ENCODE results near the gene RBM39.

Gene RBM39

DNA sequence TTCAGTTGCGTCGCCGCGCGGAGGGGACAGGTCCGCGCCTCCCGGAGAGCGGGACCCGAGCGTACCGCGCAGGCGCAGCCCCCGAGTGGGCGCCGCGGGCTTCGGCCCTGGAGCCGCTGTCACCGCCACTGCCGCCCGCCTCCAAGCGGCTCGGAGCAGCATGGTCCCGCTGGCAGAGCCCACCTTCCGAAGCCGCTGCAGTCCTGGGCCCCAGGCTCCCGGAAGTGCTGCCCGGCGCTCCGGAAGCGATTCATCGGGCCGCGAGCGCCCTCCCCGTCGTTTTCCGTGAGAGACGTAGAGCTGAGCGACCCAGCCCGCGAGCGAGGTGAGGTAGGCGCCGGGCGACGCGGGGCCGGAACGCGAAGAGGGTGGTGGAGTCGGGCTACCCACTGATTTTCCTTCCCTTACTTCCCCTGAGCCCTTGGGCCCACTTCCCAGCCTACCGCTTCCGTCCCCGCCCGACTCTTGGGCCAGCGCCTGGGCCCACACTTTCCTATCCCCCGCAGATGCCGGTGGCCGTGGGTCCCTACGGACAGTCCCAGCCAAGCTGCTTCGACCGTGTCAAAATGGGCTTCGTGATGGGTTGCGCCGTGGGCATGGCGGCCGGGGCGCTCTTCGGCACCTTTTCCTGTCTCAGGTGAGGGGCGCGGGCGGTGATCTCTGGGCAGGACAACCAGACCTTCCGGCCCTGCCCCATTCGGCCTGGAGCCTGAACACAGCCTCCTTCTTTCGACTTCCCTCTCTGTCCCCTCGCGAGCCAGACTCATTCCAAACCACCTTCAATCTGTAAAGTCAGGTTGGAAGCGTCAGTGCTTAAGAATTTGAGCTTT is 42.7 kb downstream of the RBM39 start, which contains the start of the genes NFS1 and ROMO1:
Gene NFS1 (minus strand): TSS at position 226 of the 830 bp plus-strand sequence. CDS start 64 bp downstream, at position 162.
Gene ROMO1 (plus strand): TSS at position 279 of the 830 bp plus-strand sequence. CDS start 228 bp downstream, at position 507.
- Histone ChIP-seq H3K27me3 (ENCODE audit: insufficient read depth, low read depth) (no peaks in the 10 kb centered on the region), H3K27ac (peak within 1 kb of the TSS; percentile 71), H3K4me2 (peak within 1 kb of the TSS; percentile 50), H3K4me1 (ENCODE audit: low read depth, poor library complexity, severe bottlenecking) (peaks cover 46% of the 10 kb centered on the region), H3K79me2 (ENCODE audit: insufficient read depth, low read depth) (peaks cover 29% of the 10 kb centered on the region; the same call in 1 of the 2 replicates), H3K36me3 (ENCODE audit: insufficient read depth) (peaks cover 13% of the 10 kb centered on the region; the same call in 1 of the 2 replicates), H2AFZ (ENCODE audit: low read depth) (peak within 1 kb of the TSS; percentile 89), H4K20me1 (ENCODE audit: insufficient read depth) (no peaks in the 10 kb centered on the region), H3K9ac (peak within 1 kb of the TSS; percentile 83), H3K4me3 (IDR thresholded peaks at IDR 0.05; ENCODE audit: insufficient read depth, low read depth, low read length) (no peak within 1 kb of the TSS)
- TF ChIP-seq, protein P1, sequence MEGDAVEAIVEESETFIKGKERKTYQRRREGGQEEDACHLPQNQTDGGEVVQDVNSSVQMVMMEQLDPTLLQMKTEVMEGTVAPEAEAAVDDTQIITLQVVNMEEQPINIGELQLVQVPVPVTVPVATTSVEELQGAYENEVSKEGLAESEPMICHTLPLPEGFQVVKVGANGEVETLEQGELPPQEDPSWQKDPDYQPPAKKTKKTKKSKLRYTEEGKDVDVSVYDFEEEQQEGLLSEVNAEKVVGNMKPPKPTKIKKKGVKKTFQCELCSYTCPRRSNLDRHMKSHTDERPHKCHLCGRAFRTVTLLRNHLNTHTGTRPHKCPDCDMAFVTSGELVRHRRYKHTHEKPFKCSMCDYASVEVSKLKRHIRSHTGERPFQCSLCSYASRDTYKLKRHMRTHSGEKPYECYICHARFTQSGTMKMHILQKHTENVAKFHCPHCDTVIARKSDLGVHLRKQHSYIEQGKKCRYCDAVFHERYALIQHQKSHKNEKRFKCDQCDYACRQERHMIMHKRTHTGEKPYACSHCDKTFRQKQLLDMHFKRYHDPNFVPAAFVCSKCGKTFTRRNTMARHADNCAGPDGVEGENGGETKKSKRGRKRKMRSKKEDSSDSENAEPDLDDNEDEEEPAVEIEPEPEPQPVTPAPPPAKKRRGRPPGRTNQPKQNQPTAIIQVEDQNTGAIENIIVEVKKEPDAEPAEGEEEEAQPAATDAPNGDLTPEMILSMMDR (conservative IDR thresholded peaks at IDR 0.05; ENCODE audit: low read depth, low read length): peak; percentile 27

DNA sequence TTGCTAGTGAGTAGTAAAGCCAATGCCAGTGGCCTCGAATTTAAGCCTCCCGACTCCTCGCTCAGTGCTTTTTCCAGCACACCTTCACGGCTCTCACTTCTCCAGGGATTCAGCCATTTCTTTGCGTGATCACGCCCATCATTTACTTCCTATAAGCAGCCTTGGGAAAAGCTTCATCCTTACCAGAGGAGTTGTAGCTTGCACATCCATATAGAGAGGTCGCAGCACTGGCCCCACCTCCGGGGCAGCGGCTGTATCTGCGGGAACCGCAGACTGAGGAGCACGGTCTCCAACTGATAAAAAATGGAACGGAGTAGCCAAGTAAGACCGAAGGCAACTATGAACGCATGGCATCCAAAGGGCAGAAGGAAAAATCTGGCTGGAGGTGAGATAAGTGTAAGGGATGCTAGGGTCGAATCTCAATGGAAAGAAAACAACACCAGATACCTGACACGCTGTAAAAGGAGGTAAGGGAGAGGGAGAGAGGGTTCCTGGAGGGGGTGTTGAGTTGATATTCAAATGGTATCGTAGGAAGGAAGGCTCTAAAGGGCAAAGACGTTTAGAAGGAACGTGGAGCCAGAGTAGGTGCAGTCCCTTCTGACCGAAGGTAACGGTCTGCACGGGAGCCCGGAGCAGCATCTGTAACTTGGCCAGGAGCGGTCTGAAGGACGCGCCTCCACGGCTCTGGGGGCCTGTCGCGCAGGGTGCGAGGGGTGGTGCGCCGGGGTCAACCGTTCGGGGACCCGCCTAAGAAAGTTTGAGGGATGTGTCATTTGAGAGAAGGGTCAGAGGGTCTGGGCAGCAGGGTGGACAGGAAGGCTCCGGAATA is 43.5 kb downstream of the RBM39 start:
- Histone ChIP-seq H3K9ac (peak overlapping the region; percentile 83), H3K4me2 (peak overlapping the region; percentile 50), H4K20me1 (ENCODE audit: insufficient read depth) (no peaks in the 10 kb centered on the region), H2AFZ (ENCODE audit: low read depth) (peak overlapping the region; percentile 89), H3K27me3 (ENCODE audit: insufficient read depth, low read depth) (no peaks in the 10 kb centered on the region), H3K79me2 (ENCODE audit: insufficient read depth, low read depth) (peaks cover 29% of the 10 kb centered on the region; the same call in 1 of the 2 replicates), H3K36me3 (ENCODE audit: insufficient read depth) (peaks cover 6% of the 10 kb centered on the region; the same call in 1 of the 2 replicates), H3K4me3 (IDR thresholded peaks at IDR 0.05; ENCODE audit: insufficient read depth, low read depth, low read length) (no peak overlapping the region), H3K4me1 (ENCODE audit: low read depth, poor library complexity, severe bottlenecking) (peaks cover 46% of the 10 kb centered on the region), H3K27ac (peak overlapping the region; percentile 71; the same call in 1 of the 2 replicates)
- TF ChIP-seq, protein P1 (conservative IDR thresholded peaks at IDR 0.05; ENCODE audit: low read depth, low read length): no peak

DNA sequence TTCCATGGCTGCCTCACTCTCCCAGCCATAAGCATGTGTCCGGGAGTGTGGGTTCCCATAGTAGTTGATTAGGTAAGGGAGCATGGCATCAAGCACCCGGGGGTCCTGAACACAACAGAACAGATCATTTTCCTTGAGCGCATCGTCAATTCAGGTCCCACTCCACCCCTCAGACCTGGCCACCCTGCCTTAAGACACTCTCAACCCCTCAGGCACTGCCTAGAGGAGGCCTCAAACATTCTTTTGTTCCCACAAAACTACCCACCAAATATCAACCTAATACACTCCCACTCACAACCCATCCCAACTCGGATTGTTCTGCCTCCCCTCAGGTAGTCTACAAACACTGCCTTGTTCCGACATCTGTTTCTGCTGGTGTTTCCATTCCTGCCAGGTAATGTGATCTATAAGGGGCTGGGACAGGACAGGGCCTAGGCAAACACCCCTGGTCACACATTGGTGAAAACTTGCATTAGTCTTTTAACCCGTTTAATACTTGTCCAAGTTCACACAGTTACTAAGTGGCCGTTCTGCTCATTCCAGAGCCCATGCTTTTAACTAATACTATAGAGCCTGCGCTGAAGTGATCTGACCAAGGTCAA is 44.3 kb downstream of the RBM39 start:
- Histone ChIP-seq H3K79me2 (ENCODE audit: insufficient read depth, low read depth) (peaks cover 29% of the 10 kb centered on the region; the same call in 1 of the 2 replicates), H4K20me1 (ENCODE audit: insufficient read depth) (no peaks in the 10 kb centered on the region), H3K4me1 (ENCODE audit: low read depth, poor library complexity, severe bottlenecking) (peaks cover 43% of the 10 kb centered on the region), H3K9ac (no peak overlapping the region), H3K27me3 (ENCODE audit: insufficient read depth, low read depth) (no peaks in the 10 kb centered on the region), H3K27ac (no peak overlapping the region), H3K4me2 (peak overlapping the region; percentile 50; the same call in 1 of the 2 replicates), H2AFZ (ENCODE audit: low read depth) (no peak overlapping the region), H3K36me3 (ENCODE audit: insufficient read depth) (peaks cover 3% of the 10 kb centered on the region; the same call in 1 of the 2 replicates), H3K4me3 (IDR thresholded peaks at IDR 0.05; ENCODE audit: insufficient read depth, low read depth, low read length) (no peak overlapping the region)
- TF ChIP-seq, protein P1 (conservative IDR thresholded peaks at IDR 0.05; ENCODE audit: low read depth, low read length): no peak

DNA sequence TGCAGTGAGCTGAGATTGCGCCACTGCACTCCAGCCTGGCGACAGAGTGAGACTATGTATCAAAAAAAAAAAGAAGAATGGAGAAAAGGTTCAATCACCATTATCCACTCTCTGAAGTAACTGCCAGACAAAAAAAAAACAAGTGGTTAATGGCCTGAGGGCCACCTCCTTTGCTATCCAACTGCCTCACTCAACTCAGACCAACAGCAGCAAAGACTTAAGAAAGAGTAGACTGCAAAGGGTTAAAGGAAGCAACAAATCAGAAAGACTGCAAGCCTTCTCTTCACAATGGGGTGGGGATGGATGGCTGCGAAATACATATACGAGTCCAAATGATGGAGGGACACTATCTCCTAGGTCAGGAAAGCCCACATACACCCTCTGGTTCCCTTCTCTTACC is 46.1 kb downstream of the RBM39 start:
- TF ChIP-seq, protein P1 (conservative IDR thresholded peaks at IDR 0.05; ENCODE audit: low read depth, low read length): no peak
- H3K4me1 ChIP-seq (ENCODE audit: low read depth, poor library complexity, severe bottlenecking): peaks cover 27% of the 10 kb centered on the region
- H3K27ac ChIP-seq: no peak overlapping the region
- no peak overlapping the region for H3K4me2 ChIP-seq
- no peaks in the 10 kb centered on the region; the same call in 1 of the 2 replicates for H3K36me3 ChIP-seq (ENCODE audit: insufficient read depth)
- no peak overlapping the region for H2AFZ ChIP-seq (ENCODE audit: low read depth)
- H3K79me2 ChIP-seq (ENCODE audit: insufficient read depth, low read depth): peaks cover 12% of the 10 kb centered on the region; the same call in 1 of the 2 replicates
- no peaks in the 10 kb centered on the region for H4K20me1 ChIP-seq (ENCODE audit: insufficient read depth)
- no peak overlapping the region for H3K4me3 ChIP-seq (IDR thresholded peaks at IDR 0.05; ENCODE audit: insufficient read depth, low read depth, low read length)
- H3K9ac ChIP-seq: no peak overlapping the region
- no peaks in the 10 kb centered on the region for H3K27me3 ChIP-seq (ENCODE audit: insufficient read depth, low read depth)

Data from KMS-11 (cell line).